Endothelial cell of umbilical vein (primary cell): ENCODE measurements around the gene PTGES. TPM values are rescaled to one million over a fixed set of nuclear protein-coding genes. Genes with fewer than 3 reads are reported as not detected.

ENCODE experiments used
- BruUV-seq: library from RNA; stranded (reverse); fragments of 400-500 nt; replicated peaks from 2 replicates; lab custom pipeline; 2021; lab: Mats Ljungman, UMichigan
- CTCF ChIA-PET: fragments of 300-600, 350-600 bp; sonication (Branson Sonifier 250); formaldehyde crosslinking; loops from one replicate; lab custom pipeline; 2021; ENCODE audit warnings: antibody characterized with exemption, inconsistent platforms; lab: Charles Lee
- POLR2A ChIA-PET: fragments of 300-600, 350-600 bp; sonication (Branson Sonifier 250); formaldehyde crosslinking; loops from one replicate; lab custom pipeline; 2021; ENCODE audit warnings: antibody characterized with exemption, inconsistent platforms; lab: Charles Lee
- DNase-seq: peaks from one replicate; pipeline ENCODE4 v3.0.0-alpha.2; 2011; ENCODE audit warnings: low read depth, low spot score
- FAIRE-seq: peaks from 2 replicates; lab custom pipeline; 2011; peaks lifted over from hg19 to GRCh38; lab: Jason Lieb, UNC
- H2AFZ ChIP-seq: 2 replicates; pipeline ENCODE4 v1.6.0; 2012; ENCODE audit warnings: low read depth, low read length, control low read depth, inconsistent platforms
- H3K27ac ChIP-seq: 2 replicates; pipeline ENCODE4 v1.5.1; 2011; ENCODE audit warnings: low read depth, mild to moderate bottlenecking, control low read depth, low read length, moderate library complexity; ENCODE audit not compliant: insufficient read depth
- H3K27me3 ChIP-seq, 2 experiments: 2 replicates each; pipeline versions ENCODE4 v1.6.0 to v1.6.1; 2011; ENCODE audit warnings: low read length in 2 of 2, mixed read lengths in 1 of 2; ENCODE audit not compliant: control insufficient read depth in 2 of 2, insufficient read depth in 2 of 2
- H3K36me3 ChIP-seq, 2 experiments: 2 replicates in 1 of 2; 3 replicates in 1 of 2; pipeline ENCODE4 v1.5.1; 2011; ENCODE audit warnings: low read length in 2 of 2, mild to moderate bottlenecking in 1 of 2, moderate library complexity in 1 of 2; ENCODE audit not compliant: control insufficient read depth in 2 of 2, insufficient read depth in 2 of 2; ENCODE audit errors: extremely low read depth in 1 of 2
- H3K4me1 ChIP-seq: 3 replicates; pipeline ENCODE4 v1.5.1; 2011; ENCODE audit warnings: mild to moderate bottlenecking, low read length; ENCODE audit not compliant: control insufficient read depth, insufficient read depth; ENCODE audit errors: extremely low read depth
- H3K4me2 ChIP-seq: 2 replicates; pipeline ENCODE4 v1.6.1; 2011; ENCODE audit warnings: low read length, control low read depth, mixed read lengths; ENCODE audit not compliant: insufficient read depth
- H3K4me3 ChIP-seq, 3 experiments: fragments of 200-600 bp in 1 of 3; sonication (generic), shearing (Covaris generic) in 1 of 3; replicated peaks in 1 of 3; 2 replicates each; pipeline ENCODE4 v1.5.1; 2011 to 2016; ENCODE audit warnings: control low read depth in 3 of 3, low read length in 3 of 3, mild to moderate bottlenecking in 2 of 3, inconsistent platforms in 1 of 3, low read depth in 1 of 3, moderate library complexity in 1 of 3; ENCODE audit not compliant: insufficient read depth in 1 of 3
- H3K79me2 ChIP-seq: 2 replicates; pipeline ENCODE4 v1.6.0; 2012; ENCODE audit warnings: low read length, inconsistent platforms; ENCODE audit not compliant: control insufficient read depth, insufficient read depth
- H3K9ac ChIP-seq: replicated peaks from 2 replicates; pipeline ENCODE3; 2011; ENCODE audit warnings: low read length, control low read depth; ENCODE audit not compliant: insufficient read depth; ENCODE audit errors: extremely low read depth
- H3K9me1 ChIP-seq: replicated peaks from 3 replicates; pipeline ENCODE4 v1.6.0; 2011; ENCODE audit warnings: mild to moderate bottlenecking, low read length; ENCODE audit not compliant: control insufficient read depth, insufficient read depth; ENCODE audit errors: extremely low read depth
- H3K9me3 ChIP-seq: replicated peaks from 2 replicates; pipeline ENCODE4 v1.5.1; 2012; ENCODE audit warnings: low read length, inconsistent platforms; ENCODE audit not compliant: control insufficient read depth, insufficient read depth
- H4K20me1 ChIP-seq: replicated peaks from 2 replicates; pipeline ENCODE3; 2011; ENCODE audit warnings: mild to moderate bottlenecking, low read length; ENCODE audit not compliant: control insufficient read depth, insufficient read depth; ENCODE audit errors: extremely low read depth
- CTCF ChIP-seq, 2 donors: IDR thresholded peaks; 1 replicate in 1 of 2; 2 replicates in 1 of 2; pipeline ENCODE4 v1.5.1; 2011; ENCODE audit warnings: low read length in 2 of 2, mild to moderate bottlenecking in 2 of 2, moderate library complexity in 2 of 2, control low read depth in 1 of 2, inconsistent platforms in 1 of 2, low read depth in 1 of 2; ENCODE audit not compliant: insufficient read depth in 1 of 2; ENCODE audit errors: extremely low read depth in 1 of 2
- EZH2 ChIP-seq: IDR thresholded peaks from 2 replicates; pipeline ENCODE4 v1.6.1; 2012; ENCODE audit warnings: borderline replicate concordance, low read depth, mild to moderate bottlenecking, moderate library complexity, low read length, inconsistent platforms; ENCODE audit not compliant: severe bottlenecking
- FOS ChIP-seq: IDR thresholded peaks from 2 replicates; pipeline ENCODE4 v1.6.1; 2011; ENCODE audit warnings: mild to moderate bottlenecking, low read length, moderate library complexity, borderline replicate concordance; ENCODE audit not compliant: insufficient read depth
- GATA2 ChIP-seq: IDR thresholded peaks from 2 replicates; pipeline ENCODE4 v1.7.0; 2011; ENCODE audit warnings: low read depth, mild to moderate bottlenecking, moderate library complexity, mixed read lengths, low read length; ENCODE audit not compliant: insufficient read length, insufficient read depth
- JUN ChIP-seq: IDR thresholded peaks from 2 replicates; pipeline ENCODE4 v1.6.1; 2011; ENCODE audit warnings: borderline replicate concordance, low read depth; ENCODE audit not compliant: insufficient read length, insufficient read depth
- MAX ChIP-seq: IDR thresholded peaks from 2 replicates; pipeline ENCODE4 v1.6.1; 2011; ENCODE audit not compliant: insufficient read depth, insufficient read length
- MYC ChIP-seq: IDR thresholded peaks from one replicate; pipeline ENCODE4 v1.6.1; 2011; ENCODE audit warnings: mild to moderate bottlenecking, low read depth, low read length
- POLR2A ChIP-seq: IDR thresholded peaks from 2 replicates; pipeline ENCODE4 v1.6.1; 2012; ENCODE audit warnings: low read depth, mild to moderate bottlenecking, control low read depth, low read length
- POLR2AphosphoS5 ChIP-seq: IDR thresholded peaks from 2 replicates; pipeline ENCODE4 v1.6.1; 2012; ENCODE audit warnings: low read depth, mild to moderate bottlenecking, control low read depth, low read length, moderate library complexity; ENCODE audit not compliant: insufficient read depth
- dilution Hi-C: fragments of 300-500 bp; cut with MboI; formaldehyde crosslinking; loops from one replicate; pipeline ENCODE4 v1.15.0; 2019; ENCODE audit warnings: low sequenced_read_pairs; ENCODE audit not compliant: extremely low pct_ligation_motif_present
- intact Hi-C: fragments of 100-400 bp; cut with micrococcal nuclease; formaldehyde crosslinking; loops from one replicate; pipeline ENCODE4 v1.10.0; 2022
- polyA plus RNA-seq, 4 experiments: library from polyadenylated mRNA; depleted of rRNA in 3 of 4; stranded (reverse) in 3 of 4; unstranded in 1 of 4; fragments of >200 nt; gene quantifications; 2 replicates each; pipeline versions ENCODE4 v1.2.1 to v1.2.3, GENCODE V29; 2011 to 2012; ENCODE audit warnings: missing spikeins in 1 of 4
- total RNA-seq: library from RNA; stranded (reverse); gene quantifications from 2 replicates; pipeline ENCODE4 v1.2.3, GENCODE V29; 2021

Gene PTGES
- total and polyA plus RNA-seq, 2 donors (not counting 3 experiments of a cell fraction or from before 2014, with no cell fraction given), result not detected

- Histone ChIP-seq H3K9me1 (no peaks in the 10 kb centered on the region), H3K4me2 (no peak overlapping the region), H3K36me3 (no peaks in the 10 kb centered on the region), H4K20me1 (no peaks in the 10 kb centered on the region), H3K9ac (no peak overlapping the region), H3K79me2 (no peaks in the 10 kb centered on the region), H3K27ac (no peak overlapping the region), H2AFZ (no peak overlapping the region), H3K9me3 (no peaks in the 10 kb centered on the region), H3K4me1 (peaks cover 3% of the 10 kb centered on the region), H3K4me3 (no peak overlapping the region), H3K27me3 (no peaks in the 10 kb centered on the region)
- ChIA-PET CTCF (interaction anchor here (0.6 to 2.0 kb wide), 5 partner anchors 12 to 134 kb away, joined by 3 to 8 read pairs (median 4); partner anchors contain the start of gene NTMT1), POLR2A (no interaction called here)
- FAIRE-seq (no peak), DNase-seq (no peak)
- dilution Hi-C loops (no loop called here), intact Hi-C loops (no loop called here)
- TF ChIP-seq JUN, result no peak
- no TSS peak for BruUV-seq
These were observed 7.1 kb upstream of the PTGES start for GRCh38 chr9:129759804-129760502.

GRCh38 chr9:129759319-129759718, 6.5 kb upstream of the PTGES start:
- Histone ChIP-seq H3K36me3 (no peaks in the 10 kb centered on the region), H3K27me3 (no peaks in the 10 kb centered on the region), H3K4me3 (no peak overlapping the region), H3K9me3 (no peaks in the 10 kb centered on the region), H3K9ac (no peak overlapping the region), H3K9me1 (no peaks in the 10 kb centered on the region), H3K79me2 (no peaks in the 10 kb centered on the region), H3K4me2 (no peak overlapping the region), H4K20me1 (no peaks in the 10 kb centered on the region), H3K27ac (no peak overlapping the region), H2AFZ (no peak overlapping the region), H3K4me1 (peaks cover 3% of the 10 kb centered on the region)
- TF ChIP-seq EZH2, result no peak
- no peak for TF ChIP-seq MYC
- TF ChIP-seq POLR2AphosphoS5, result no peak
- no peak for TF ChIP-seq FOS
- TF ChIP-seq POLR2A, result no peak
- TF ChIP-seq CTCF (IDR thresholded peaks at IDR 0.05; ENCODE audit: extremely low read depth in 1 of 2, insufficient read depth in 1 of 2, low read depth in 1 of 2, low read length in 2 of 2), result no peak
- no peak for TF ChIP-seq GATA2
- no peak for TF ChIP-seq JUN
- TF ChIP-seq MAX, result no peak
- ChIA-PET CTCF (interaction anchor here (0.8 to 2.0 kb wide), 5 partner anchors 13 to 73 kb away, joined by 3 to 8 read pairs (median 4); no protein-coding TSS in a partner anchor), POLR2A (no interaction called here)
- intact Hi-C loops, result no loop called here
- DNase-seq, result no peak
- BruUV-seq, result no TSS peak
- no peak for FAIRE-seq
- dilution Hi-C loops, result no loop called here
